Measurements from ENCODE around the gene CD99L2. TPM values are rescaled to one million over a fixed set of nuclear protein-coding genes. Genes with fewer than 3 reads are reported as not detected.

The CD99L2 gene
- total RNA-seq, 2 experiments from 2014 or later: 5.9 to 12.3 TPM

- Histone ChIP-seq H3K9me2 (ENCODE audit: insufficient read depth, low read length) (no peaks in the 10 kb centered on the region), H3K9me3 (ENCODE audit: low read length) (no peaks in the 10 kb centered on the region), H3K4me2 (ENCODE audit: low read length) (no peak overlapping the region), H3K79me2 (ENCODE audit: insufficient read depth, low read depth, low read length) (no peaks in the 10 kb centered on the region), H2AFZ (ENCODE audit: low read length) (no peak overlapping the region), H3K4me3 (ENCODE audit: low read depth, low read length, poor library complexity, severe bottlenecking) (no peak overlapping the region), H4K20me1 (ENCODE audit: insufficient read depth, low read length) (no peaks in the 10 kb centered on the region), H3K4me1 (ENCODE audit: insufficient read depth, low read length, poor library complexity, severe bottlenecking) (no peaks in the 10 kb centered on the region), H3K36me3 (ENCODE audit: insufficient read depth, low read length) (no peaks in the 10 kb centered on the region), H3K27ac (ENCODE audit: low read depth, low read length, poor library complexity, severe bottlenecking) (no peak overlapping the region)
- intact Hi-C loops (cut with micrococcal nuclease; ENCODE audit: unreplicated experiment): no loop called here
- ChIA-PET POLR2A (no interaction called here), CTCF (ENCODE audit: unreplicated experiment) (no interaction called here)
- BruUV-seq (replicated peaks): no TSS peak
- no peak for DNase-seq (ENCODE audit: low spot score)
- TF ChIP-seq CTCF (conservative IDR thresholded peaks at IDR 0.05; ENCODE audit: low read length) (no peak), EZH2phosphoT487 (IDR thresholded peaks at IDR 0.05; ENCODE audit: borderline replicate concordance, low read depth, low read length) (no peak)
Observed at GRCh38 chrX:150779385-150779784, 119.1 kb downstream of the CD99L2 start.

GRCh38 chrX:150777328-150777992 lies 121.0 kb downstream of the CD99L2 start:
- Histone ChIP-seq H3K4me2 (ENCODE audit: low read length) (no peak overlapping the region), H3K27ac (ENCODE audit: low read depth, low read length, poor library complexity, severe bottlenecking) (no peak overlapping the region), H3K36me3 (ENCODE audit: insufficient read depth, low read length) (no peaks in the 10 kb centered on the region), H3K4me3 (ENCODE audit: low read depth, low read length, poor library complexity, severe bottlenecking) (no peak overlapping the region), H3K9me3 (ENCODE audit: low read length) (no peaks in the 10 kb centered on the region), H3K4me1 (ENCODE audit: insufficient read depth, low read length, poor library complexity, severe bottlenecking) (no peaks in the 10 kb centered on the region), H4K20me1 (ENCODE audit: insufficient read depth, low read length) (no peaks in the 10 kb centered on the region), H3K9me2 (ENCODE audit: insufficient read depth, low read length) (no peaks in the 10 kb centered on the region), H3K79me2 (ENCODE audit: insufficient read depth, low read depth, low read length) (no peaks in the 10 kb centered on the region), H2AFZ (ENCODE audit: low read length) (no peak overlapping the region)
- BruUV-seq (replicated peaks): no TSS peak
- ChIA-PET POLR2A (no interaction called here), CTCF (ENCODE audit: unreplicated experiment) (no interaction called here)
- no peak for TF ChIP-seq EZH2phosphoT487 (IDR thresholded peaks at IDR 0.05; ENCODE audit: borderline replicate concordance, low read depth, low read length)
- TF ChIP-seq CTCF (conservative IDR thresholded peaks at IDR 0.05; ENCODE audit: low read length): no peak
- DNase-seq (ENCODE audit: low spot score): no peak
- intact Hi-C loops (cut with micrococcal nuclease; ENCODE audit: unreplicated experiment): no loop called here

GRCh38 chrX:150775569-150776350 lies 122.7 kb downstream of the CD99L2 start:
- ChIA-PET CTCF (ENCODE audit: unreplicated experiment) (interaction anchor here (0.6 kb wide), 1 partner anchor 663 kb away, joined by 5 read pairs; no protein-coding TSS in a partner anchor), POLR2A (no interaction called here)
- no peak for DNase-seq (ENCODE audit: low spot score)
- TF ChIP-seq CTCF (conservative IDR thresholded peaks at IDR 0.05; ENCODE audit: low read length): no peak
- no peak for TF ChIP-seq EZH2phosphoT487 (IDR thresholded peaks at IDR 0.05; ENCODE audit: borderline replicate concordance, low read depth, low read length)
- no peaks in the 10 kb centered on the region for H3K36me3 ChIP-seq (ENCODE audit: insufficient read depth, low read length)
- H3K27ac ChIP-seq (ENCODE audit: low read depth, low read length, poor library complexity, severe bottlenecking): no peak overlapping the region
- H3K4me3 ChIP-seq (ENCODE audit: low read depth, low read length, poor library complexity, severe bottlenecking): no peak overlapping the region
- H3K9me2 ChIP-seq (ENCODE audit: insufficient read depth, low read length): no peaks in the 10 kb centered on the region
- no peaks in the 10 kb centered on the region for H4K20me1 ChIP-seq (ENCODE audit: insufficient read depth, low read length)
- intact Hi-C loops (cut with micrococcal nuclease; ENCODE audit: unreplicated experiment): no loop called here
- H2AFZ ChIP-seq (ENCODE audit: low read length): no peak overlapping the region
- no TSS peak for BruUV-seq (replicated peaks)
- H3K4me2 ChIP-seq (ENCODE audit: low read length): no peak overlapping the region
- no peaks in the 10 kb centered on the region for H3K79me2 ChIP-seq (ENCODE audit: insufficient read depth, low read depth, low read length)
- no peaks in the 10 kb centered on the region for H3K9me3 ChIP-seq (ENCODE audit: low read length)
- H3K4me1 ChIP-seq (ENCODE audit: insufficient read depth, low read length, poor library complexity, severe bottlenecking): no peaks in the 10 kb centered on the region

Data from OCI-LY7 (cell line).